Caco-2 (cell line): ENCODE data around the gene RAB37. TPM values are rescaled to one million over a fixed set of nuclear protein-coding genes. Genes with fewer than 3 reads are reported as not detected.

Source experiments
- BruUV-seq: library from RNA; stranded (reverse); fragments of 400-500 nt; replicated peaks from 2 replicates; lab custom pipeline; 2021; lab: Mats Ljungman, UMichigan
- CTCF ChIA-PET: fragments of 300-600 bp; sonication (Branson Sonifier 250); formaldehyde crosslinking; loops from one replicate; lab custom pipeline; 2022; ENCODE audit warnings: antibody characterized with exemption; lab: Charles Lee
- POLR2A ChIA-PET: fragments of 300-600 bp; sonication (Branson Sonifier 250); formaldehyde crosslinking; loops from one replicate; lab custom pipeline; 2022; ENCODE audit warnings: antibody characterized with exemption; lab: Charles Lee
- DNase-seq, 2 experiments: peaks; one replicate each; pipeline versions ENCODE4 v3.0.0 to v3.0.0-alpha.2; 2020 to 2022
- H3K27me3 ChIP-seq: replicated peaks from 2 replicates; pipeline ENCODE4 v1.6.0; 2011; ENCODE audit warnings: low read length; ENCODE audit not compliant: control insufficient read depth, insufficient read depth
- H3K36me3 ChIP-seq: 2 replicates; pipeline ENCODE4 v1.5.1; 2011; ENCODE audit warnings: low read length; ENCODE audit not compliant: control insufficient read depth, insufficient read depth
- H3K4me1 ChIP-seq: fragments of 250-450 bp; sonication (Bioruptor Pico); 2 replicates; pipeline ENCODE4 v1.5.1; 2020; ENCODE audit warnings: mild to moderate bottlenecking
- H3K4me3 ChIP-seq: 2 replicates; pipeline ENCODE4 v1.5.1; 2011; ENCODE audit warnings: low read depth, mild to moderate bottlenecking, control low read depth, low read length
- H3K9me3 ChIP-seq: fragments of 250-450 bp; sonication (Bioruptor Pico); 2 replicates; pipeline ENCODE4 v1.5.1; 2020; ENCODE audit warnings: mild to moderate bottlenecking, moderate library complexity
- H3K27ac Mint-ChIP-seq: one replicate; pipeline ENCODE4 v1.8.0; 2022; ENCODE audit warnings: mixed read lengths; ENCODE audit not compliant: unreplicated experiment
- H3K27me3 Mint-ChIP-seq: one replicate; pipeline ENCODE4 v1.8.0; 2022; ENCODE audit warnings: mixed read lengths; ENCODE audit not compliant: insufficient read depth, unreplicated experiment
- H3K36me3 Mint-ChIP-seq: one replicate; pipeline ENCODE4 v1.8.0; 2022; ENCODE audit warnings: mild to moderate bottlenecking, mixed read lengths; ENCODE audit not compliant: insufficient read depth, unreplicated experiment
- H3K4me1 Mint-ChIP-seq: one replicate; pipeline ENCODE4 v1.8.0; 2022; ENCODE audit warnings: low read depth, mixed read lengths; ENCODE audit not compliant: unreplicated experiment
- H3K4me3 Mint-ChIP-seq: one replicate; pipeline ENCODE4 v1.8.0; 2022; ENCODE audit warnings: mild to moderate bottlenecking, moderate library complexity, mixed read lengths; ENCODE audit not compliant: unreplicated experiment
- H3K9me3 Mint-ChIP-seq: one replicate; pipeline ENCODE4 v1.8.0; 2022; ENCODE audit warnings: mixed read lengths; ENCODE audit not compliant: unreplicated experiment
- CTCF ChIP-seq, 2 experiments: fragments of 200-600 bp in 1 of 2; IDR thresholded peaks; 1 replicate in 1 of 2; 2 replicates in 1 of 2; pipeline versions ENCODE4 v1.5.1 to v1.8.0; 2011 to 2022; ENCODE audit warnings: antibody characterized with exemption in 1 of 2, control low read depth in 1 of 2, inconsistent platforms in 1 of 2, low read depth in 1 of 2, low read length in 1 of 2, mild to moderate bottlenecking in 1 of 2, moderate library complexity in 1 of 2; ENCODE audit not compliant: insufficient read depth in 1 of 2, severe bottlenecking in 1 of 2, unreplicated experiment in 1 of 2
- intact Hi-C: fragments of 100-400 bp; cut with micrococcal nuclease; formaldehyde crosslinking; loops from one replicate; pipeline ENCODE4 v1.10.0; 2022; ENCODE audit not compliant: unreplicated experiment
- total RNA-seq: library from RNA; stranded (reverse); gene quantifications from 2 replicates; pipeline ENCODE4 v1.2.3, GENCODE V29; 2022

Gene RAB37
- total RNA-seq, 1 experiment from 2014 or later = 12.3 TPM

- Histone ChIP-seq H3K36me3 (no peaks in the 10 kb centered on the region), H3K9me3 (no peaks in the 10 kb centered on the region), H3K4me1 (peaks cover 29% of the 10 kb centered on the region), H3K27me3 (no peaks in the 10 kb centered on the region), H3K4me3 (no peak within 1 kb of the TSS)
- no peak for DNase-seq
- peak within 1 kb of the TSS; percentile 56 for H3K27ac Mint-ChIP-seq
- H3K4me1 Mint-ChIP-seq = peaks cover 17% of the 10 kb centered on the region
- BruUV-seq = no TSS peak
- H3K9me3 Mint-ChIP-seq = no peaks in the 10 kb centered on the region
- no peaks in the 10 kb centered on the region for H3K27me3 Mint-ChIP-seq
- H3K4me3 Mint-ChIP-seq = no peak within 1 kb of the TSS
- ChIA-PET CTCF (no interaction called here), POLR2A (no interaction called here)
- H3K36me3 Mint-ChIP-seq = no peaks in the 10 kb centered on the region
- TF ChIP-seq CTCF (IDR thresholded peaks at IDR 0.05; ENCODE audit: insufficient read depth in 1 of 2, low read depth in 1 of 2, low read length in 1 of 2, severe bottlenecking in 1 of 2, unreplicated experiment in 1 of 2) = no peak
- intact Hi-C loops = no loop called here
These were observed 24.3 kb upstream of the RAB37 start, which contains the start of gene CD300LF for GRCh38 chr17:74712756-74713155. CD300LF (minus strand) TSS chr17:74712923; CDS start chr17:74712866, 57 bp downstream.

GRCh38 chr17:74713171-74713755 lies 23.8 kb upstream of the RAB37 start:
- Mint-ChIP-seq H3K4me1 (peaks cover 17% of the 10 kb centered on the region), H3K27me3 (no peaks in the 10 kb centered on the region), H3K36me3 (no peaks in the 10 kb centered on the region), H3K4me3 (no peak overlapping the region), H3K27ac (peak overlapping the region; percentile 56), H3K9me3 (no peaks in the 10 kb centered on the region)
- TF ChIP-seq CTCF (IDR thresholded peaks at IDR 0.05; ENCODE audit: insufficient read depth in 1 of 2, low read depth in 1 of 2, low read length in 1 of 2, severe bottlenecking in 1 of 2, unreplicated experiment in 1 of 2) = no peak
- Histone ChIP-seq H3K27me3 (no peaks in the 10 kb centered on the region), H3K9me3 (no peaks in the 10 kb centered on the region), H3K4me1 (peaks cover 29% of the 10 kb centered on the region), H3K36me3 (no peaks in the 10 kb centered on the region), H3K4me3 (no peak overlapping the region)
- intact Hi-C loops = no loop called here
- DNase-seq = no peak
- POLR2A ChIA-PET = interaction anchor here (1.1 kb wide), 1 partner anchor 23 kb away, joined by 5 read pairs; the partner anchor contains the start of gene RAB37
- CTCF ChIA-PET = interaction anchor here (2.6 to 3.3 kb wide), 2 partner anchors 24 to 56 kb away, joined by 15 to 22 read pairs; partner anchors contain the start of gene RAB37
- BruUV-seq = no TSS peak

GRCh38 chr17:74715144-74715543 lies 21.9 kb upstream of the RAB37 start:
- DNase-seq = peak; percentile 90 to 97
- POLR2A ChIA-PET = interaction anchor here (0.8 to 1.0 kb wide), 2 partner anchors 22 to 158 kb away, joined by 3 to 4 read pairs; partner anchors contain the start of genes FDXR and RAB37
- BruUV-seq = no TSS peak
- CTCF ChIA-PET = interaction anchor here (0.6 to 3.3 kb wide), 5 partner anchors 22 to 801 kb away, joined by 3 to 22 read pairs (median 7); partner anchors contain the start of genes RAB37 and TSEN54
- peak overlapping the region; percentile 85 for H3K27ac Mint-ChIP-seq
- H3K9me3 Mint-ChIP-seq = no peaks in the 10 kb centered on the region
- H3K27me3 ChIP-seq = no peaks in the 10 kb centered on the region
- no peaks in the 10 kb centered on the region for H3K36me3 ChIP-seq
- peaks cover 37% of the 10 kb centered on the region for H3K4me1 ChIP-seq
- peaks cover 17% of the 10 kb centered on the region for H3K4me1 Mint-ChIP-seq
- peak overlapping the region; percentile 12 for H3K4me3 Mint-ChIP-seq
- H3K4me3 ChIP-seq = no peak overlapping the region
- intact Hi-C loops = loop anchor here (1.0 kb wide), 4 partner anchors 8 to 58 kb away; partner anchors contain the start of gene NHERF1
- H3K27me3 Mint-ChIP-seq = no peaks in the 10 kb centered on the region
- H3K36me3 Mint-ChIP-seq = no peaks in the 10 kb centered on the region
- no peaks in the 10 kb centered on the region for H3K9me3 ChIP-seq
- TF ChIP-seq CTCF (IDR thresholded peaks at IDR 0.05; ENCODE audit: insufficient read depth in 1 of 2, low read depth in 1 of 2, low read length in 1 of 2, severe bottlenecking in 1 of 2, unreplicated experiment in 1 of 2) = no peak
